Measurements from ENCODE around the gene WNT9B.

- no peak for TF ChIP-seq TBP (CRISPR knock-in tag; IDR thresholded peaks at IDR 0.05)
- TF ChIP-seq POLR2AphosphoS5 (IDR thresholded peaks at IDR 0.05; ENCODE audit: low read depth, low read length), result no peak
- TF ChIP-seq ZNF557 (CRISPR knock-in tag; IDR thresholded peaks at IDR 0.05), result no peak
- TF ChIP-seq GFI1 (CRISPR knock-in tag; IDR thresholded peaks at IDR 0.05; ENCODE audit: borderline replicate concordance), result no peak
These were observed 32.6 kb downstream of the WNT9B start for GRCh38 chr17:46883871-46884520.
